Smooth muscle cell (in vitro differentiated cells): ENCODE results near the gene NUAK2. TPM values are rescaled to one million over a fixed set of nuclear protein-coding genes. Genes with fewer than 3 reads are reported as not detected.

Experiments
- DNase-seq: peaks from one replicate; lab custom pipeline; 2025; ENCODE audit not compliant: unreplicated experiment; lab: John Stamatoyannopoulos, UW
- H2AFZ ChIP-seq: fragments of 200-600 bp; sonication (generic); 2 replicates; pipeline ENCODE4 v1.6.0; 2016; ENCODE audit warnings: antibody characterized with exemption, low read depth, mild to moderate bottlenecking
- H3F3A ChIP-seq: fragments of 200-600 bp; sonication (generic); 2 replicates; pipeline ENCODE4 v1.6.0; 2017; ENCODE audit warnings: antibody characterized with exemption, low read depth
- H3K27ac ChIP-seq: fragments of 200-600 bp; sonication (generic); 2 replicates; pipeline ENCODE4 v1.5.1; 2016; ENCODE audit warnings: low read depth, mild to moderate bottlenecking
- H3K27me3 ChIP-seq: fragments of 200-600 bp; sonication (generic); 2 replicates; pipeline ENCODE4 v1.6.1; 2016; ENCODE audit warnings: low read depth, mild to moderate bottlenecking
- H3K36me3 ChIP-seq: fragments of 200-600 bp; sonication (generic); 2 replicates; pipeline ENCODE4 v1.5.1; 2016; ENCODE audit warnings: low read depth
- H3K4me1 ChIP-seq: fragments of 200-600 bp; sonication (generic); 2 replicates; pipeline ENCODE4 v1.5.1; 2016; ENCODE audit warnings: low read depth
- H3K4me2 ChIP-seq: fragments of 200-600 bp; sonication (generic); 2 replicates; pipeline ENCODE4 v1.6.0; 2016; ENCODE audit warnings: mild to moderate bottlenecking
- H3K4me3 ChIP-seq: fragments of 200-600 bp; sonication (generic); 2 replicates; pipeline ENCODE4 v1.5.1; 2016; ENCODE audit warnings: mild to moderate bottlenecking
- H3K79me2 ChIP-seq: fragments of 200-600 bp; sonication (generic); 2 replicates; pipeline ENCODE4 v1.6.0; 2016; ENCODE audit warnings: low read depth, mild to moderate bottlenecking
- H3K9ac ChIP-seq: fragments of 200-600 bp; sonication (generic); 2 replicates; pipeline ENCODE4 v1.6.0; 2016; ENCODE audit warnings: low read depth
- H3K9me3 ChIP-seq: fragments of 200-600 bp; sonication (generic); replicated peaks from 2 replicates; pipeline ENCODE4 v1.5.1; 2016; ENCODE audit warnings: low read depth
- H4K20me1 ChIP-seq: fragments of 200-600 bp; sonication (generic); 2 replicates; pipeline ENCODE4 v1.6.0; 2016; ENCODE audit warnings: low read depth
- WGBS: methylation state at CpG from one replicate; pipeline ENCODE4 v1.1.7; 2016; ENCODE audit warnings: low lambda C conversion rate; 5-methylcytosine and 5-hydroxymethylcytosine counted together
- polyA plus RNA-seq: library from polyadenylated mRNA; unstranded; fragments of >200 nt; fragmentation: Nextera tagmentation; extraction: Ambion mirVana; gene quantifications from 2 replicates; pipeline ENCODE4 v1.2.1, GENCODE V29; 2016
- total RNA-seq: library from RNA; depleted of rRNA; stranded (reverse); fragments of >200 nt; gene quantifications from 2 replicates; pipeline ENCODE4 v1.2.3, GENCODE V29; 2014
- TF ChIP-seq, protein P1 (sequence below): fragments of 200-600 bp; sonication (generic); IDR thresholded peaks from 2 replicates; pipeline ENCODE4 v1.5.1; 2017; ENCODE audit warnings: borderline replicate concordance, mild to moderate bottlenecking, antibody characterized with exemption; ENCODE audit not compliant: insufficient read depth, poor library complexity, severe bottlenecking

Gene NUAK2
- total and polyA plus RNA-seq, 2 experiments from 2014 or later: 11.3 to 15.8 TPM

- Histone ChIP-seq H2AFZ (no peak overlapping the region), H3K4me1 (peaks cover 42% of the 10 kb centered on the region), H3K27ac (no peak overlapping the region), H3K27me3 (no peaks in the 10 kb centered on the region), H3K79me2 (no peaks in the 10 kb centered on the region), H3K36me3 (no peaks in the 10 kb centered on the region), H4K20me1 (no peaks in the 10 kb centered on the region), H3K4me2 (no peak overlapping the region), H3K9me3 (no peaks in the 10 kb centered on the region), H3K4me3 (no peak overlapping the region), H3K9ac (no peak overlapping the region), H3F3A (no peaks in the 10 kb centered on the region)
- WGBS: 71% methylated on average over 11 of the region's 11 CpGs
- no peak for DNase-seq
- TF ChIP-seq, protein P1, sequence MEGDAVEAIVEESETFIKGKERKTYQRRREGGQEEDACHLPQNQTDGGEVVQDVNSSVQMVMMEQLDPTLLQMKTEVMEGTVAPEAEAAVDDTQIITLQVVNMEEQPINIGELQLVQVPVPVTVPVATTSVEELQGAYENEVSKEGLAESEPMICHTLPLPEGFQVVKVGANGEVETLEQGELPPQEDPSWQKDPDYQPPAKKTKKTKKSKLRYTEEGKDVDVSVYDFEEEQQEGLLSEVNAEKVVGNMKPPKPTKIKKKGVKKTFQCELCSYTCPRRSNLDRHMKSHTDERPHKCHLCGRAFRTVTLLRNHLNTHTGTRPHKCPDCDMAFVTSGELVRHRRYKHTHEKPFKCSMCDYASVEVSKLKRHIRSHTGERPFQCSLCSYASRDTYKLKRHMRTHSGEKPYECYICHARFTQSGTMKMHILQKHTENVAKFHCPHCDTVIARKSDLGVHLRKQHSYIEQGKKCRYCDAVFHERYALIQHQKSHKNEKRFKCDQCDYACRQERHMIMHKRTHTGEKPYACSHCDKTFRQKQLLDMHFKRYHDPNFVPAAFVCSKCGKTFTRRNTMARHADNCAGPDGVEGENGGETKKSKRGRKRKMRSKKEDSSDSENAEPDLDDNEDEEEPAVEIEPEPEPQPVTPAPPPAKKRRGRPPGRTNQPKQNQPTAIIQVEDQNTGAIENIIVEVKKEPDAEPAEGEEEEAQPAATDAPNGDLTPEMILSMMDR: no peak
Observed at GRCh38 chr1:205351984-205352713, 30.6 kb upstream of the NUAK2 start.

- Histone ChIP-seq H3F3A (no peaks in the 10 kb centered on the region), H3K27me3 (peaks cover 5% of the 10 kb centered on the region), H3K4me2 (no peak overlapping the region), H3K36me3 (no peaks in the 10 kb centered on the region), H2AFZ (no peak overlapping the region), H3K79me2 (no peaks in the 10 kb centered on the region), H3K27ac (no peak overlapping the region), H3K4me3 (no peak overlapping the region), H4K20me1 (no peaks in the 10 kb centered on the region), H3K9ac (no peak overlapping the region), H3K9me3 (no peaks in the 10 kb centered on the region), H3K4me1 (peaks cover 31% of the 10 kb centered on the region)
- DNase-seq: no peak
- TF ChIP-seq, protein P1: no peak
- WGBS: 69% methylated on average over 8 of the region's 8 CpGs
Observed at GRCh38 chr1:205350691-205351141, 29.2 kb upstream of the NUAK2 start.

DNA sequence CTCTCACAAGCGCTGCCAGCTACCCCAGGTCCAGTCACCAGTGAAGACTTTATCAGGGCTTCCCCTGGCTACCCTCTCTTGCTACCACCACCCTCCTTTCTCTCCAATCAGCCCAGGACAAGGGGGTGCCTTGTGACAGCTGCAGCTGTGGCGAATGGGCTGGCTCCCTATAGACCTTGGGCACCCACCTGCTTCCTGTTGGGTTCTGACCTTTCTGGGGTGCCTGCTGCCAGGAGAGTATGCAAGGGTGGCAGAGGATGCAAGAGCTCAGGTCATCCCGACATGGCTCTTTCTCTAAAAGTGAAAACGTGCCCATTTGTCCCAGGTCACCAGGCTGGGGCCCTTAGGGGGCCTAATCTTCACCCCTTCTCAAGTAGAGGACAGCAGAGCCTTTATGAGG is 28.6 kb upstream of the NUAK2 start:
- Histone ChIP-seq H3K36me3 (no peaks in the 10 kb centered on the region), H3K27me3 (peaks cover 8% of the 10 kb centered on the region), H3K27ac (no peak overlapping the region), H3K4me3 (no peak overlapping the region), H3K4me2 (no peak overlapping the region), H3K79me2 (no peaks in the 10 kb centered on the region), H4K20me1 (no peaks in the 10 kb centered on the region), H3F3A (no peaks in the 10 kb centered on the region), H3K9me3 (no peaks in the 10 kb centered on the region), H3K9ac (no peak overlapping the region), H2AFZ (no peak overlapping the region), H3K4me1 (peaks cover 31% of the 10 kb centered on the region)
- 85% methylated on average over 4 of the region's 4 CpGs for WGBS
- no peak for DNase-seq
- TF ChIP-seq, protein P1: no peak
